WI38 (cell line): ENCODE data around the gene LPP.

Experiments used
- H3K4me3 ChIP-seq: 2 replicates; pipeline ENCODE4 v1.5.1; 2011; ENCODE audit warnings: low read depth, mild to moderate bottlenecking, control low read depth, low read length
- TF ChIP-seq, protein P1 (sequence below): IDR thresholded peaks from 2 replicates; pipeline ENCODE4 v1.5.1; 2012; ENCODE audit warnings: low read depth, mild to moderate bottlenecking, control low read depth, low read length

Gene LPP

GRCh38 chr3:188559072-188559429 is 405.1 kb downstream of the LPP start:
- TF ChIP-seq, protein P1, sequence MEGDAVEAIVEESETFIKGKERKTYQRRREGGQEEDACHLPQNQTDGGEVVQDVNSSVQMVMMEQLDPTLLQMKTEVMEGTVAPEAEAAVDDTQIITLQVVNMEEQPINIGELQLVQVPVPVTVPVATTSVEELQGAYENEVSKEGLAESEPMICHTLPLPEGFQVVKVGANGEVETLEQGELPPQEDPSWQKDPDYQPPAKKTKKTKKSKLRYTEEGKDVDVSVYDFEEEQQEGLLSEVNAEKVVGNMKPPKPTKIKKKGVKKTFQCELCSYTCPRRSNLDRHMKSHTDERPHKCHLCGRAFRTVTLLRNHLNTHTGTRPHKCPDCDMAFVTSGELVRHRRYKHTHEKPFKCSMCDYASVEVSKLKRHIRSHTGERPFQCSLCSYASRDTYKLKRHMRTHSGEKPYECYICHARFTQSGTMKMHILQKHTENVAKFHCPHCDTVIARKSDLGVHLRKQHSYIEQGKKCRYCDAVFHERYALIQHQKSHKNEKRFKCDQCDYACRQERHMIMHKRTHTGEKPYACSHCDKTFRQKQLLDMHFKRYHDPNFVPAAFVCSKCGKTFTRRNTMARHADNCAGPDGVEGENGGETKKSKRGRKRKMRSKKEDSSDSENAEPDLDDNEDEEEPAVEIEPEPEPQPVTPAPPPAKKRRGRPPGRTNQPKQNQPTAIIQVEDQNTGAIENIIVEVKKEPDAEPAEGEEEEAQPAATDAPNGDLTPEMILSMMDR, result no peak
- H3K4me3 ChIP-seq, result no peak overlapping the region

GRCh38 chr3:188559856-188560255 is 405.9 kb downstream of the LPP start:
- H3K4me3 ChIP-seq, result no peak overlapping the region
- TF ChIP-seq, protein P1, result no peak

DNA sequence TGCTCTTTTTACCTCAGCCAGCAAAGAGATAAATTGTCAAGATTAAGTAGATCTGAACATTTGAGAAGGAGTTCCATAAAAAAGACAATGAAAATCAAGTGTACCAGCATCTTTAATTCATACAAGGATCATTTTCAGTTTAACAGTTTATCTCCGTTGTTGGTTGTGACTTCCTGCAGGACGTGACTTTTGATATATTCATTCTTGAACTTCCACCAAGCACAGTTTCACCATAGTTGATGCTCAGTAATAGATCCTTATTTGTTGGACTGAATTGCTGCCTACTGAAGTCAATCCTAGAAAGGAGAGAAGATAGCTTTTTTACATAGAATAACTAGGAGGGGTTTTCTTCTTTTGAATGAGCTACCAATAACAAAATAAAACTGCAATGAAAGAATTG is 408.2 kb downstream of the LPP start:
- no peak overlapping the region for H3K4me3 ChIP-seq
- TF ChIP-seq, protein P1, result no peak

GRCh38 chr3:188567478-188568195 is 413.7 kb downstream of the LPP start:
- H3K4me3 ChIP-seq, result no peak overlapping the region
- TF ChIP-seq, protein P1, result no peak

- no peak overlapping the region for H3K4me3 ChIP-seq
- TF ChIP-seq, protein P1, result no peak
Measured at GRCh38 chr3:188568736-188569135, 414.8 kb downstream of the LPP start.

- H3K4me3 ChIP-seq, result no peak overlapping the region
- TF ChIP-seq, protein P1, result no peak
Measured at GRCh38 chr3:188571531-188572095, 417.7 kb downstream of the LPP start.

GRCh38 chr3:188573291-188573940 is 419.5 kb downstream of the LPP start:
- TF ChIP-seq, protein P1, result no peak
- no peak overlapping the region for H3K4me3 ChIP-seq
